ENCODE data around the gene KIAA0319L. TPM values are rescaled to one million over a fixed set of nuclear protein-coding genes. Genes with fewer than 3 reads are reported as not detected.

KIAA0319L gene
- total RNA-seq, 1 experiment from 2014 or later = 46.4 TPM

DNA sequence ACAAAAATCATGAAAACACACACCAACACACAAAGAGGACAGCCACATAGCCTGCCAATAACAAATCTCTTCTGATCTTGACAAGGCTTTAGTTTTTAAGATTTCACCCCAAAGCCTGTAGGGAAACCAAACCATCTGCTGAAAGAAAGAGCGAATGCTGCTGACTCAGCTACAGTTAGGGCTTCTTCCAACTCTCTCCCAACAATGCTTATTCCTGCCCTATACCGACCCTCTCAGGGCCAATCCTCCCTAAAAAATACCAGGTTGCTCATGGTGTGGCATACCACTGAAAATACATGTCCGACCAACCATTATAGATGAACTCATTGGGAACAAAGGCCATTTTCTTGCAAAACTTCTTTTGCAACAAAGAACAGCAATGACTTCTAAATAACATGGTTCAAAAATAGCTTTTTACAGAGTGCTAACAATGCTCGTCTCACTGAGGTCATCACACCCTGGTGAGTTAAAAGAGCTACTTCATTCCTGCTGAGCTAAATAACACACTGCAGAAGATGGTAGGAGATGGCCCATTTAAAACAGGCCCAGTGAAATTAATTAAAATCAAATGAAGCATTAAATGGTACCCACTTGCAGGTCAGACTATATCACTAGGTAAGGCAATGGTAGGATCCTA lies 86.1 kb downstream of the KIAA0319L start:
- Histone ChIP-seq H2BK15ac (ENCODE audit: low read depth, low read length) (no peak overlapping the region), H2BK120ac (ENCODE audit: low read depth, low read length, poor library complexity, severe bottlenecking) (no peak overlapping the region), H2BK20ac (ENCODE audit: low read depth, low read length, poor library complexity, severe bottlenecking) (no peak overlapping the region), H4K20me1 (ENCODE audit: control insufficient read depth, insufficient read depth, insufficient read length) (no peaks in the 10 kb centered on the region), H4K91ac (ENCODE audit: insufficient read length, low read depth, low read length) (no peak overlapping the region), H3K4me1 (ENCODE audit: insufficient read depth, low read length) (no peaks in the 10 kb centered on the region; the same call in 1 of the 2 replicates), H3K27ac (ENCODE audit: insufficient read length, low read depth, low read length) (peak overlapping the region; percentile 71), H3K79me1 (ENCODE audit: insufficient read depth, low read depth, low read length, poor library complexity, severe bottlenecking) (no peaks in the 10 kb centered on the region), H3K14ac (ENCODE audit: insufficient read depth, low read length) (no peak overlapping the region; the same call in 1 of the 2 replicates), H2BK12ac (ENCODE audit: insufficient read length, low read depth, low read length) (no peak overlapping the region), H4K5ac (ENCODE audit: insufficient read length, low read depth, low read length) (no peak overlapping the region), H3K79me2 (ENCODE audit: insufficient read depth, low read length) (peaks cover 2% of the 10 kb centered on the region; the same call in 1 of the 2 replicates), H3K4me2 (ENCODE audit: insufficient read depth, insufficient read length, low read length) (no peak overlapping the region), H3T11ph (ENCODE audit: low read length) (no peak overlapping the region), H3K9ac (ENCODE audit: extremely low read depth, insufficient read length, low read length) (no peak overlapping the region), H3K4ac (ENCODE audit: low read depth, low read length) (no peak overlapping the region), H3K27me3 (ENCODE audit: insufficient read depth, low read length) (no peaks in the 10 kb centered on the region), H2AK5ac (ENCODE audit: insufficient read length, low read length) (no peak overlapping the region), H3K23me2 (ENCODE audit: insufficient read length, low read depth, low read length, poor library complexity, severe bottlenecking) (no peaks in the 10 kb centered on the region), H3K23ac (ENCODE audit: insufficient read length, low read depth, low read length) (no peak overlapping the region), H3K9me3 (ENCODE audit: control insufficient read depth, low read depth, low read length) (no peaks in the 10 kb centered on the region), H3K56ac (ENCODE audit: insufficient read length, low read depth, low read length) (no peak overlapping the region), H4K8ac (replicated peaks; ENCODE audit: insufficient read length, low read depth, low read length) (peak overlapping the region; percentile 74), H2AFZ (ENCODE audit: low read length) (no peak overlapping the region), H2BK5ac (ENCODE audit: insufficient read length, low read length) (peak overlapping the region; percentile 58), H3K18ac (ENCODE audit: insufficient read length, low read depth, low read length) (no peak overlapping the region)
- DNase-seq = peak; percentile 31
- H3K27me3 Mint-ChIP-seq (ENCODE audit: low read depth) = no peaks in the 10 kb centered on the region
- WGBS (ENCODE audit: extremely low coverage, insufficient read length, low lambda C conversion rate) = no CpG with 5 or more reads among the region's 4 CpGs
- H3K4me3 Mint-ChIP-seq = no peak overlapping the region
- H3K27ac Mint-ChIP-seq = peak overlapping the region in 2 of 3 experiments; percentile 50 to 91; a peak in 5 of 7 replicates
- peaks cover 14 to 15% of the 10 kb centered on the region in 2 experiments for H3K4me1 Mint-ChIP-seq
- peaks cover under 1 to 2% of the 10 kb centered on the region in 2 experiments; a peak in 3 of 5 replicates for H3K9me3 Mint-ChIP-seq
- H3K36me3 Mint-ChIP-seq (ENCODE audit: insufficient read depth in 1 of 3, low read depth in 3 of 3) = peaks cover 33 to 53% (median 52%) of the 10 kb centered on the region in 3 experiments
- TF ChIP-seq CTCF (conservative IDR thresholded peaks at IDR 0.05) = no peak

Measured in H9 (cell line).